MCF 10A (cell line): ENCODE data around the gene LDHD. TPM values are rescaled to one million over a fixed set of nuclear protein-coding genes. Genes with fewer than 3 reads are reported as not detected.
"Not testable (repeated sequence)": the region's sequence is repeated elsewhere in the genome, so short reads cannot be mapped to it uniquely, and the experiment has no call there.

Source experiments
- BruUV-seq: library from RNA; stranded (reverse); fragments of 400-500 nt; replicated peaks from 2 replicates; lab custom pipeline; 2021; lab: Mats Ljungman, UMichigan
- CTCF ChIA-PET: fragments of 300-600 bp; sonication (Branson Sonifier 250); formaldehyde crosslinking; extraction: SDS; loops from one replicate; lab custom pipeline; 2021; ENCODE audit warnings: antibody characterized with exemption, inconsistent platforms; lab: Yijun Ruan, JAX
- POLR2A ChIA-PET: fragments of 300-600, 350-650 bp; sonication (Branson Sonifier 250); formaldehyde crosslinking; extraction: SDS; loops from one replicate; lab custom pipeline; 2020; ENCODE audit warnings: antibody characterized with exemption, inconsistent platforms; lab: Yijun Ruan, JAX
- DNase-seq: peaks from one replicate; pipeline ENCODE4 v3.0.0-alpha.2; 2018; ENCODE audit not compliant: unreplicated experiment
- H3K27ac Mint-ChIP-seq: one replicate; pipeline ENCODE4 v1.8.0; 2022; ENCODE audit warnings: mild to moderate bottlenecking, low read depth, mixed read lengths; ENCODE audit not compliant: unreplicated experiment
- H3K27me3 Mint-ChIP-seq: one replicate; pipeline ENCODE4 v1.8.0; 2022; ENCODE audit warnings: mixed read lengths; ENCODE audit not compliant: insufficient read depth, unreplicated experiment
- H3K36me3 Mint-ChIP-seq: one replicate; pipeline ENCODE4 v1.8.0; 2022; ENCODE audit warnings: mild to moderate bottlenecking, moderate library complexity, mixed read lengths; ENCODE audit not compliant: insufficient read depth, unreplicated experiment
- H3K4me1 Mint-ChIP-seq: one replicate; pipeline ENCODE4 v1.8.0; 2022; ENCODE audit warnings: mixed read lengths; ENCODE audit not compliant: insufficient read depth, unreplicated experiment
- H3K4me3 Mint-ChIP-seq: one replicate; pipeline ENCODE4 v1.8.0; 2022; ENCODE audit warnings: mild to moderate bottlenecking, moderate library complexity, mixed read lengths; ENCODE audit not compliant: unreplicated experiment
- H3K9me3 Mint-ChIP-seq: one replicate; pipeline ENCODE4 v1.8.0; 2022; ENCODE audit warnings: mixed read lengths; ENCODE audit not compliant: unreplicated experiment
- intact Hi-C: fragments of 100-400 bp; cut with micrococcal nuclease; formaldehyde crosslinking; loops from 2 replicates; pipeline ENCODE4 v1.14.1; 2022
- total RNA-seq: library from RNA; stranded (reverse); gene quantifications from 2 replicates; pipeline ENCODE4 v1.2.3, GENCODE V29; 2022
- TF ChIP-seq, protein P1 (sequence below): fragments of 200-600 bp; IDR thresholded peaks from one replicate; pipeline ENCODE4 v1.8.0; 2022; ENCODE audit warnings: antibody characterized with exemption, mild to moderate bottlenecking; ENCODE audit not compliant: unreplicated experiment

Gene LDHD
- total RNA-seq, 1 experiment from 2014 or later, result 0.30 TPM

DNA sequence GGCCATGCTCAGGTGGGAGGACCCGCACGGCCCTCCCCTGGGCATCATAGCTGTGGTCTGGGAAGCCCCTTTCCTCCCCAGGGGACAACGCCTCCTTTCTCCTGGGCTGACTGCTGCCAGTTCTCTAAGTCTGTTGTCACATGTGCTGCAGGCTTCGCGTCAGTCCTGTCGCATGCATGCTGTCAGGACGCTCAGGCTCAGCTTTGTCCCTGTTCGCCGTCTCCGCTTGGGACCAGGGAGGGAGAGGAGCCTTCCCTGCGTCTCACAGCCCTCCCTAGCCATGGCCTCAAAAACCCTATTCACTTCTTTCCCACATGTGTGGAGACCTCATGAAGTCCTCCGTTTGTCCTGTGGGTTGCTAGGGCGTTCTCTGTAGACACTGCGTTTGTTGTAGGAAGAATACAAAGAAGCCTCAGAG, 21.4 kb downstream of the LDHD start:
- ChIA-PET POLR2A (no interaction called here), CTCF (interaction anchor here (1.9 kb wide), 1 partner anchor 13 kb away, joined by 4 read pairs; no protein-coding TSS in a partner anchor)
- intact Hi-C loops, result no loop called here
- Mint-ChIP-seq H3K4me3 (no peak overlapping the region), H3K27me3 (no peaks in the 10 kb centered on the region), H3K36me3 (no peaks in the 10 kb centered on the region), H3K27ac (no peak overlapping the region), H3K9me3 (no peaks in the 10 kb centered on the region), H3K4me1 (no peaks in the 10 kb centered on the region)
- TF ChIP-seq, protein P1, sequence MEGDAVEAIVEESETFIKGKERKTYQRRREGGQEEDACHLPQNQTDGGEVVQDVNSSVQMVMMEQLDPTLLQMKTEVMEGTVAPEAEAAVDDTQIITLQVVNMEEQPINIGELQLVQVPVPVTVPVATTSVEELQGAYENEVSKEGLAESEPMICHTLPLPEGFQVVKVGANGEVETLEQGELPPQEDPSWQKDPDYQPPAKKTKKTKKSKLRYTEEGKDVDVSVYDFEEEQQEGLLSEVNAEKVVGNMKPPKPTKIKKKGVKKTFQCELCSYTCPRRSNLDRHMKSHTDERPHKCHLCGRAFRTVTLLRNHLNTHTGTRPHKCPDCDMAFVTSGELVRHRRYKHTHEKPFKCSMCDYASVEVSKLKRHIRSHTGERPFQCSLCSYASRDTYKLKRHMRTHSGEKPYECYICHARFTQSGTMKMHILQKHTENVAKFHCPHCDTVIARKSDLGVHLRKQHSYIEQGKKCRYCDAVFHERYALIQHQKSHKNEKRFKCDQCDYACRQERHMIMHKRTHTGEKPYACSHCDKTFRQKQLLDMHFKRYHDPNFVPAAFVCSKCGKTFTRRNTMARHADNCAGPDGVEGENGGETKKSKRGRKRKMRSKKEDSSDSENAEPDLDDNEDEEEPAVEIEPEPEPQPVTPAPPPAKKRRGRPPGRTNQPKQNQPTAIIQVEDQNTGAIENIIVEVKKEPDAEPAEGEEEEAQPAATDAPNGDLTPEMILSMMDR, result no peak
- no TSS peak for BruUV-seq
- no peak for DNase-seq

DNA sequence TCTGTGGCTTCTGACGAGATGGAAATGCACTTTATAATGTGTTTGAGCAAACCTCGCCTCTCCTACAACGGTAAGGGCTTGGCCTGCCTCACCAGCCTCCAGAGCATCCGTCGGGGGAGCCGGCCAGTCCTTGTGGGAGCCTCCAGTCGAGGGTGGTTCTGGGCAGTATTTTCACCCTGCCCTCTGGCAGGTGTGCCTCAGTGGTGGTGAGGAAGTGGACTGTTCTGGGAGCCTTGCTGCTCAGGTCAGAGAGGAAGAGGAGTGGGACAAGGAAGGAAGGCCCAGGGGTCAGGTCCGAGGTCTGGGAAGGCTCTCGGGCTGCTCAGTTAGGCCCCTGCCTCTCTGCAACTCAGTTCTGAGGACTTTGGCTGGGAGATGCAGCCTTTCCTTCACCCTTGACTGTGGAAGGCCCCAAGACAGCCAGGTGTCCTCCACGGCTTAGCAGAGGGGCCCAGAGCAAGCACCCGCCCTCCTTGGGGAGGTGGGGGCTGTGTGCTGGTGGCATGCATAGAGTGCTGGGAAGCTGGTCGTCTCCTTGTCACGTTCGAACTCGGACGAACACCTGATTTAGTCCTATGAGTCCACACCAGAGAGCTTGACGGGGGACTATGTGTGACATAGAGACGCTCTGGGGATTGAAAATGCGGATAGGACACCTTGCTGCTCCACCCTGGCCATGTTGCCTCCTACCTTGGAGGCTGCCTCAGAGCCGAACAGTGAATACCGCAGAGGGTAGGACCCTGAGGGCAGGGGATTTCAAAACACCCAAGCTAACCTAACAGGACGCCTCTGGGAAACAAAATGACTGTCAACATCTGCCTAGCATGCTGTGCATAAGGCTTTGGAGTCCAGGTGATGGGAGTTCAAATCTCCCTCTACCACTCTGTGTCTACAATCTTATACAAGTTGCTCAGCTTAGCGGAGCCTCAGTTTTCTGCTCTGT, 22.7 kb downstream of the LDHD start:
- DNase-seq, result no peak
- ChIA-PET CTCF (interaction anchor here (1.9 kb wide), 1 partner anchor 15 kb away, joined by 4 read pairs; no protein-coding TSS in a partner anchor), POLR2A (no interaction called here)
- TF ChIP-seq, protein P1, result no peak
- no peak overlapping the region for H3K4me3 Mint-ChIP-seq
- no peaks in the 10 kb centered on the region for H3K4me1 Mint-ChIP-seq
- H3K9me3 Mint-ChIP-seq, result no peaks in the 10 kb centered on the region
- intact Hi-C loops, result no loop called here
- BruUV-seq, result no TSS peak
- no peak overlapping the region for H3K27ac Mint-ChIP-seq
- H3K36me3 Mint-ChIP-seq, result no peaks in the 10 kb centered on the region
- H3K27me3 Mint-ChIP-seq, result no peaks in the 10 kb centered on the region

DNA sequence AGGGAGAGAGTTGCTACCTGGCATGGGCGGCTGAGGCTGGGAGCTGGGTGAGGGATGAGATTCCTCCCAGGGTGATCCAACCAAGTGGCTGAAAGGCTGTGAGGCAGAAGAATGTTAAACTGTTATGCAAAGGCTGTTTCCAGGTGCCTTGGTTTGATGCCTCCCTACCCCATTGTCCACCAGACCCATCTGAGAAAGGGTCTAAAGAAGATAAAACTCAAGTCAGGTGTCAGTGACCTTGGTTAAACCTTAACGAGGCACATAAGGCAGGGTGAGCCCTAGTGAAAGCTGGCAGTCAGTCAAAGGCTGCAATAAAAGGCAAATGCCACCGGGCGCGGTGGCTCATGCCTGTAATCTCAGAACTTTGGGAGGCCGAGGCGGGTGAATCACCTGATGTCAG, 23.8 kb downstream of the LDHD start:
- H3K27me3 Mint-ChIP-seq, result no peaks in the 10 kb centered on the region
- no TSS peak for BruUV-seq
- H3K27ac Mint-ChIP-seq, result no peak overlapping the region
- H3K4me3 Mint-ChIP-seq, result no peak overlapping the region
- no peaks in the 10 kb centered on the region for H3K9me3 Mint-ChIP-seq
- ChIA-PET CTCF (no interaction called here), POLR2A (interaction anchor here (0.6 kb wide), 1 partner anchor 47 kb away, joined by 3 read pairs; no protein-coding TSS in a partner anchor)
- DNase-seq, result no peak
- H3K36me3 Mint-ChIP-seq, result no peaks in the 10 kb centered on the region
- TF ChIP-seq, protein P1, result no peak
- intact Hi-C loops, result no loop called here
- no peaks in the 10 kb centered on the region for H3K4me1 Mint-ChIP-seq

DNA sequence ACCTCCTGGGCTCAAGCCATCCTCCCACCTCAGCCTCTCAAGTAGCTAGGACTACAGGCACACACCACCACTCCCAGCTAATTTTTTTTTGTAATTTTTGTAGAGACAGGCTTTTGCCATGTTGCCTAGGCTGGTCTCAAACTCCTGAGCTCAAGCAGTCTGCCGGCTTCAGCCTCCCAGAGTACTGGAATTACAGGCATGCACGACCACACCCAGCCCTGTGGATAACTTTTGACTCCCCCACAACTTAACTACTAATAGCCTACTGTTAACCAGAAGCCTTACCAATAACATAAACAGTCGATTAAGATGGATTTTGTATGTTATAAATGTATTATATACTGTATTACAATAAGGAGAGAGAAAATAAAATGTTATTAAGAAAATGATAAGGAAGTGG, 25.0 kb downstream of the LDHD start:
- DNase-seq, H3K27ac Mint-ChIP-seq, H3K27me3 Mint-ChIP-seq, H3K4me3 Mint-ChIP-seq, H3K4me1 Mint-ChIP-seq, H3K9me3 Mint-ChIP-seq, intact Hi-C loops, H3K36me3 Mint-ChIP-seq, BruUV-seq: not testable (repeated sequence)
- ChIA-PET CTCF (interaction anchor here (0.5 to 0.6 kb wide), 2 partner anchors 220 to 236 kb away, joined by 3 read pairs; no protein-coding TSS in a partner anchor), POLR2A (interaction anchor here (1.7 kb wide), 1 partner anchor 18 kb away, joined by 6 read pairs; no protein-coding TSS in a partner anchor)

DNA sequence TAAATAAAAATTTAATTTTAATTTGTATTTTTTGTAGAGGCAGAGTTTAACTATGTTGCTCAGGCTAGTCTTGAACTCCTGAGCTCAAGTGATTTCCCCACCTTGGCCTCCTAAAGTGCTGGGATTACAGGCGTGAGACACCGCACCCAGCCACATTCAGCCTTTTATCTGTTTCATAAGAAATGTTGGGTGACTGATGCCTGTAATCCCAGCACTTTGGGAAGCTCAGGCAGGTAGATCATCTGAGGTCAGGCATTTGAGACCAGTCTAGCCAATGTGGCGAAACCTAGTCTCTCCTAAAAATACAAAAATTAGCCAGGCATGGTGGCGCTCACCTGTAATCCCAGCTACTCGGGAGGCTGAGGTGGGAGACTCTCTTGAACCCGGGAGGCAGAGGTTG, 25.7 kb downstream of the LDHD start:
- intact Hi-C loops, BruUV-seq, H3K4me3 Mint-ChIP-seq: not testable (repeated sequence)

More for the DNA sequence above, 25.7 kb downstream of the LDHD start:
- POLR2A ChIA-PET, result interaction anchor here (1.7 kb wide), 1 partner anchor 18 kb away, joined by 6 read pairs; no protein-coding TSS in a partner anchor
- CTCF ChIA-PET, result interaction anchor here (1.0 kb wide), 1 partner anchor 20 kb away, joined by 4 read pairs; no protein-coding TSS in a partner anchor
- not testable (repeated sequence) for H3K9me3 Mint-ChIP-seq, H3K36me3 Mint-ChIP-seq, H3K4me1 Mint-ChIP-seq, H3K27ac Mint-ChIP-seq, H3K27me3 Mint-ChIP-seq
- DNase-seq, result peak; percentile 43
